DOHH2 (cell line): ENCODE data around the gene BMP6.
"Not testable (repeated sequence)": the region's sequence is repeated elsewhere in the genome, so short reads cannot be mapped to it uniquely, and the experiment has no call there.

Experiments
- H3F3A ChIP-seq: fragments of 200-600 bp; sonication (generic), shearing (Covaris generic); 2 replicates; pipeline ENCODE4 v1.6.0; 2016; ENCODE audit warnings: antibody characterized with exemption, mild to moderate bottlenecking; ENCODE audit not compliant: control insufficient read depth, insufficient read depth
- H3K27ac ChIP-seq: fragments of 200-600 bp; sonication (generic); 2 replicates; pipeline ENCODE4 v1.5.1; 2014; ENCODE audit warnings: low read depth, mild to moderate bottlenecking, low read length, moderate library complexity
- H3K27me3 ChIP-seq: fragments of 200-600 bp; sonication (generic); 2 replicates; pipeline ENCODE4 v1.6.1; 2014; ENCODE audit warnings: mild to moderate bottlenecking, low read length, mixed read lengths; ENCODE audit not compliant: control insufficient read depth
- H3K36me3 ChIP-seq: fragments of 200-600 bp; sonication (generic); 2 replicates; pipeline ENCODE4 v1.6.1; 2014; ENCODE audit warnings: mild to moderate bottlenecking, low read length, moderate library complexity, mixed read lengths; ENCODE audit not compliant: control insufficient read depth
- H3K4me1 ChIP-seq: fragments of 200-600 bp; sonication (generic); 2 replicates; pipeline ENCODE4 v1.6.1; 2014; ENCODE audit warnings: mild to moderate bottlenecking, low read length, mixed read lengths; ENCODE audit not compliant: control insufficient read depth
- H3K4me2 ChIP-seq: fragments of 200-600 bp; sonication (generic); 2 replicates; pipeline ENCODE4 v1.6.0; 2014; ENCODE audit warnings: mild to moderate bottlenecking, low read length, moderate library complexity
- H3K4me3 ChIP-seq: fragments of 200-600 bp; sonication (generic); 2 replicates; pipeline ENCODE4 v1.5.1; 2014; ENCODE audit warnings: mild to moderate bottlenecking, low read length, mixed read lengths
- H3K79me2 ChIP-seq: fragments of 200-600 bp; sonication (generic); 2 replicates; pipeline ENCODE4 v1.6.1; 2014; ENCODE audit warnings: mild to moderate bottlenecking, low read length, mixed read lengths; ENCODE audit not compliant: control insufficient read depth
- H3K9me2 ChIP-seq: fragments of 200-600 bp; sonication (generic); replicated peaks from 2 replicates; pipeline ENCODE4 v1.6.1; 2014; ENCODE audit warnings: mild to moderate bottlenecking, low read length, mixed read lengths; ENCODE audit not compliant: control insufficient read depth
- H3K9me3 ChIP-seq: fragments of 200-600 bp; sonication (generic); 2 replicates; pipeline ENCODE4 v1.6.1; 2014; ENCODE audit warnings: antibody characterized with exemption, low read length, mixed read lengths; ENCODE audit not compliant: control insufficient read depth, insufficient read depth
- H4K20me1 ChIP-seq: fragments of 200-600 bp; sonication (generic); 2 replicates; pipeline ENCODE4 v1.6.0; 2014; ENCODE audit warnings: low read depth, mild to moderate bottlenecking, antibody characterized with exemption, low read length, moderate library complexity; ENCODE audit not compliant: control insufficient read depth, insufficient read depth
- EZH2phosphoT487 ChIP-seq: fragments of 200-600 bp; sonication (generic); IDR thresholded peaks from 2 replicates; pipeline ENCODE4 v1.6.1; 2017; ENCODE audit warnings: borderline replicate concordance, mild to moderate bottlenecking, antibody characterized with exemption, low read length, moderate library complexity, mixed read lengths
- TF ChIP-seq, protein P1 (sequence below): fragments of 200-600 bp; sonication (generic); IDR thresholded peaks from one replicate; pipeline ENCODE4 v1.5.1; 2014; ENCODE audit warnings: antibody characterized with exemption, mild to moderate bottlenecking, low read depth, low read length; ENCODE audit not compliant: poor library complexity, severe bottlenecking

BMP6 gene

DNA sequence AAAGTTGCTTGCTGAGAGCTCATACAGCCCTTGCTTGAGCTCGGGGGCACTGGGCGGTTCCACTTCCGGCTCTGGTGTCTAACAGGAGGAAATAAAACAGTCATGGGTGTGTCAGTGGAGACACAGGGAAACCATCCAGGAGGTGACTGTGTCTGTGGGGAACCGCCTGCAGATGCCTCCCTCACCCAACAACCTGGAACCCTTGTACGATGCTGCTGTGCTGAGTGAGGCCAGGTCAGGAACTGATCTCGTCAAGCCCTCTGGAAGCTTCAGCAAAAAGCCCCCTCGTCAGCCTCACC lies 169.2 kb downstream of the BMP6 start:
- no peaks in the 10 kb centered on the region for H3K9me3 ChIP-seq
- peaks cover 3% of the 10 kb centered on the region; the same call in 1 of the 2 replicates for H3K79me2 ChIP-seq
- no peaks in the 10 kb centered on the region for H4K20me1 ChIP-seq
- H3K27ac ChIP-seq = no peak overlapping the region
- no peaks in the 10 kb centered on the region for H3F3A ChIP-seq
- no peaks in the 10 kb centered on the region for H3K27me3 ChIP-seq
- H3K4me1 ChIP-seq = peaks cover 12% of the 10 kb centered on the region
- H3K4me3 ChIP-seq = no peak overlapping the region
- H3K9me2 ChIP-seq = no peaks in the 10 kb centered on the region
- H3K4me2 ChIP-seq = no peak overlapping the region
- H3K36me3 ChIP-seq = peaks cover 98% of the 10 kb centered on the region
- TF ChIP-seq, protein P1, sequence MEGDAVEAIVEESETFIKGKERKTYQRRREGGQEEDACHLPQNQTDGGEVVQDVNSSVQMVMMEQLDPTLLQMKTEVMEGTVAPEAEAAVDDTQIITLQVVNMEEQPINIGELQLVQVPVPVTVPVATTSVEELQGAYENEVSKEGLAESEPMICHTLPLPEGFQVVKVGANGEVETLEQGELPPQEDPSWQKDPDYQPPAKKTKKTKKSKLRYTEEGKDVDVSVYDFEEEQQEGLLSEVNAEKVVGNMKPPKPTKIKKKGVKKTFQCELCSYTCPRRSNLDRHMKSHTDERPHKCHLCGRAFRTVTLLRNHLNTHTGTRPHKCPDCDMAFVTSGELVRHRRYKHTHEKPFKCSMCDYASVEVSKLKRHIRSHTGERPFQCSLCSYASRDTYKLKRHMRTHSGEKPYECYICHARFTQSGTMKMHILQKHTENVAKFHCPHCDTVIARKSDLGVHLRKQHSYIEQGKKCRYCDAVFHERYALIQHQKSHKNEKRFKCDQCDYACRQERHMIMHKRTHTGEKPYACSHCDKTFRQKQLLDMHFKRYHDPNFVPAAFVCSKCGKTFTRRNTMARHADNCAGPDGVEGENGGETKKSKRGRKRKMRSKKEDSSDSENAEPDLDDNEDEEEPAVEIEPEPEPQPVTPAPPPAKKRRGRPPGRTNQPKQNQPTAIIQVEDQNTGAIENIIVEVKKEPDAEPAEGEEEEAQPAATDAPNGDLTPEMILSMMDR = no peak
- no peak for TF ChIP-seq EZH2phosphoT487

DNA sequence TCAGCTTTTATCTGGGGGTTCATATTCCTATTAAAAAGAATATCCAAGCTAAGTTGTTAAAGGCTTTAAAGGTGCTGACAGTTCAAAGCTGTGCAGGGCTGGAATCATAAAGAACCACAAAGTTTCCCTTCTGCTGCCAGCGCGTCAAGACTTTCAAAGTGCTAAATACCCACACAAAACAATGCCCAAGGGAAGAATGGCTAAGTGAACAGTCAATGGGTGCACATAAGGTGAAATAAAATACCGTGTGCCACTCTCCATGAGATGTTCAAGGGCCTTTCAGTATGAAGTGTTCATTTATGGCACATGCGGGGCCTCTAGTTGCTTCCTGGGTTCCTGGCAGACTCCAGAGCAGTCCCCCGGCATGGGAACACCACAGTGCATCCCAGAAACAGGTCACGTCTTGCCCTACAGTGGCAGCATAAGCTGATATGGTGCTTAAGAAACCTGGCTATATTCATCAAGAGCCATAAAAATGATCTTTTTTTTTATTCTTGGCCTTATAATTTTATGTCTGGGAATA lies 170.6 kb downstream of the BMP6 start:
- H3K79me2 ChIP-seq = peaks cover 5% of the 10 kb centered on the region
- H3K4me1 ChIP-seq = peaks cover 12% of the 10 kb centered on the region
- no peaks in the 10 kb centered on the region for H3F3A ChIP-seq
- no peak overlapping the region for H3K4me2 ChIP-seq
- no peak overlapping the region for H3K27ac ChIP-seq
- TF ChIP-seq, protein P1 = no peak
- TF ChIP-seq EZH2phosphoT487 = no peak
- H3K36me3 ChIP-seq = peaks cover 99% of the 10 kb centered on the region
- H3K9me3 ChIP-seq = no peaks in the 10 kb centered on the region
- no peaks in the 10 kb centered on the region for H3K27me3 ChIP-seq
- H4K20me1 ChIP-seq = no peaks in the 10 kb centered on the region
- no peak overlapping the region for H3K4me3 ChIP-seq
- H3K9me2 ChIP-seq = no peaks in the 10 kb centered on the region

DNA sequence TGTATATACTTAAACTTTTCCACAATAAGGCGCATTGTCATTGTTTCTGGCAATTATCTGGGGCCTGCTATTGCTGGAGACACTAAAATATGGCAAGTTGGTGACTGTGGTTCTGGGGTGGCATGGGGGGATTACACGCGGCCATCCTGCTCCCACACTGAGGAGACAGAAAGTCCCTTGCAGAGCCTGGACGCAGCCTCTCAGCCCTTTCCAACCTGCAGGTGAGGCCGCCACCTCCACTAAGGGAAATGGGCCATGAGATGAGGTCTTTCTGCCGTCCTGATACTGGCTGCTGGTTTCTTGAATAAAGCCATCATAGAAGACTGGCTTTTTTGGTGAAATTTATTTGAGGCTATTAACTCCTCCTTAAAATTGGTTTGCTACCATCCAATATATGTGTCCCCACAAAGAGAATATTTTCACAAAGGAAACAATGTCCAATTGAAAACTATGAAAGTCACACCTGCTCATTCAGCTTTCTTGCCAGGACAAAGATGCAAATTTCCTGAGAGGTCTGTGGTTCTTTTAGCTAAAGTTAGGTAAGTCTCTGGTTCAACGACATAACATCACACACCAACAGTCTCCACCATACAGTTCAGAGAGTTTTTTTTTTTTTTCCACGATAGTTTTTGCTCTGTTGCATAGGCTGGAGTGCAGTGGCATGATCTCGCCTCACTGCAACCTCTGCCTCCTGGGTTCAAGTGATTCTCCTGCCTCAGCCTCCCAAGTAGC lies 171.7 kb downstream of the BMP6 start:
- H3K9me3 ChIP-seq = no peaks in the 10 kb centered on the region
- no peaks in the 10 kb centered on the region for H3F3A ChIP-seq
- no peaks in the 10 kb centered on the region for H4K20me1 ChIP-seq
- H3K9me2 ChIP-seq = no peaks in the 10 kb centered on the region
- no peak overlapping the region for H3K4me3 ChIP-seq
- H3K27ac ChIP-seq = no peak overlapping the region
- H3K27me3 ChIP-seq = no peaks in the 10 kb centered on the region
- peaks cover 9% of the 10 kb centered on the region for H3K79me2 ChIP-seq
- H3K4me1 ChIP-seq = peaks cover 12% of the 10 kb centered on the region
- peaks cover 100% of the 10 kb centered on the region for H3K36me3 ChIP-seq
- TF ChIP-seq EZH2phosphoT487 = no peak
- TF ChIP-seq, protein P1 = no peak
- H3K4me2 ChIP-seq = no peak overlapping the region

DNA sequence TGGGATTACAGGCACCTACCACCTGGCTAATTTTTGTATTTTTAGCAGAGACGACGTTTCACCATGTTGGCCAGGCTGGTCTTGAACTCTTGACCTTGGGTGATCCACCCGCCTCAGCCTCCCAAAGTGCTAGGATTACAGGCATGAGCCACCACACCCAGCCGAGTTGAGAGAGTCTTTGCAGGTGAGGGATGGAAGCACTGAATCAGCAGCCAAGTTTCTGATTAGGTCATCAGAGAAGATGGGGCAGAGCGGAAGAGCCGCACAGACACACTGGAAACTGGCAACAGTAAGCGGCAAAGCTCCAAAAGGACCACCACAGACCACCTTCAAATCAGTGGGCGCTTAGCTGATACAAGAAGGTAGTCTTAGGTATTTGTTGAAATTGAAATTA lies 172.3 kb downstream of the BMP6 start:
- H3K79me2 ChIP-seq, H4K20me1 ChIP-seq: not testable (repeated sequence)

More for the DNA sequence above, 172.3 kb downstream of the BMP6 start:
- not testable (repeated sequence) for H3K4me3 ChIP-seq, H3K9me3 ChIP-seq, H3K9me2 ChIP-seq, H3K27me3 ChIP-seq, H3K4me2 ChIP-seq, H3F3A ChIP-seq, H3K27ac ChIP-seq
- H3K4me1 ChIP-seq = peaks cover 12% of the 10 kb centered on the region
- peaks cover 100% of the 10 kb centered on the region for H3K36me3 ChIP-seq
